Keratinocyte (primary cell): ENCODE results near the gene PIGT. TPM values are rescaled to one million over a fixed set of nuclear protein-coding genes. Genes with fewer than 3 reads are reported as not detected.

Experiments used
- DNase-seq: peaks from one replicate; pipeline ENCODE4 v3.0.0-alpha.2; 2011; ENCODE audit warnings: low read depth, missing footprints, low spot score
- FAIRE-seq: peaks from 2 replicates; lab custom pipeline; 2011; peaks lifted over from hg19 to GRCh38; lab: Jason Lieb, UNC
- H2AFZ ChIP-seq: 2 replicates; pipeline ENCODE4 v1.6.0; 2012; ENCODE audit warnings: low read length, control low read depth, inconsistent platforms; ENCODE audit not compliant: control insufficient read depth
- H3K27ac ChIP-seq: 2 replicates; pipeline ENCODE4 v1.5.1; 2011; ENCODE audit warnings: low read length; ENCODE audit not compliant: control insufficient read depth, insufficient read depth
- H3K27me3 ChIP-seq: 3 replicates; pipeline ENCODE4 v1.6.0; 2011; ENCODE audit warnings: low read length; ENCODE audit not compliant: control insufficient read depth, insufficient read depth; ENCODE audit errors: extremely low read depth
- H3K36me3 ChIP-seq, 2 experiments: 2 replicates in 1 of 2; 3 replicates in 1 of 2; pipeline ENCODE4 v1.5.1; 2011; ENCODE audit warnings: low read length in 2 of 2, mild to moderate bottlenecking in 1 of 2; ENCODE audit not compliant: control insufficient read depth in 2 of 2, insufficient read depth in 2 of 2; ENCODE audit errors: extremely low read depth in 1 of 2
- H3K4me1 ChIP-seq: 3 replicates; pipeline ENCODE4 v1.5.1; 2011; ENCODE audit warnings: low read length; ENCODE audit not compliant: control insufficient read depth, insufficient read depth; ENCODE audit errors: extremely low read depth
- H3K4me2 ChIP-seq: 3 replicates; pipeline ENCODE4 v1.6.0; 2011; ENCODE audit warnings: low read depth, low read length; ENCODE audit not compliant: control insufficient read depth, insufficient read depth; ENCODE audit errors: extremely low read depth
- H3K4me3 ChIP-seq, 3 experiments: fragments of 200-600 bp in 1 of 3; sonication (generic) in 1 of 3; 2 replicates in 2 of 3; 3 replicates in 1 of 3; pipeline ENCODE4 v1.5.1; 2011 to 2016; ENCODE audit warnings: low read length in 3 of 3, mild to moderate bottlenecking in 3 of 3, control low read depth in 2 of 3, inconsistent platforms in 1 of 3, low read depth in 1 of 3, mixed read lengths in 1 of 3, mixed run types in 1 of 3, moderate library complexity in 1 of 3; ENCODE audit not compliant: control insufficient read depth in 2 of 3, insufficient read depth in 2 of 3; ENCODE audit errors: extremely low read depth in 1 of 3
- H3K79me2 ChIP-seq: 2 replicates; pipeline ENCODE4 v1.6.0; 2012; ENCODE audit warnings: low read length; ENCODE audit not compliant: control insufficient read depth, insufficient read depth
- H3K9ac ChIP-seq: 3 replicates; pipeline ENCODE4 v1.6.0; 2011; ENCODE audit warnings: low read length; ENCODE audit not compliant: control insufficient read depth, insufficient read depth; ENCODE audit errors: extremely low read depth
- H3K9me1 ChIP-seq: 3 replicates; pipeline ENCODE4 v1.6.0; 2011; ENCODE audit warnings: low read length; ENCODE audit not compliant: control insufficient read depth, insufficient read depth; ENCODE audit errors: extremely low read depth
- H3K9me3 ChIP-seq: 2 replicates; pipeline ENCODE4 v1.5.1; 2012; ENCODE audit warnings: low read depth, low read length; ENCODE audit not compliant: control insufficient read depth
- H4K20me1 ChIP-seq: 3 replicates; pipeline ENCODE4 v1.6.0; 2011; ENCODE audit warnings: low read length; ENCODE audit not compliant: control insufficient read depth, insufficient read depth; ENCODE audit errors: extremely low read depth
- CTCF ChIP-seq, 3 experiments: IDR thresholded peaks in 1 of 3; conservative IDR thresholded peaks in 1 of 3; optimal IDR thresholded peaks in 1 of 3; 2 replicates in 2 of 3; 3 replicates in 1 of 3; pipeline versions ENCODE3 to v1.5.1; 2011; ENCODE audit warnings: low read length in 3 of 3, mild to moderate bottlenecking in 3 of 3, moderate library complexity in 2 of 3, control low read depth in 1 of 3, inconsistent platforms in 1 of 3; ENCODE audit not compliant: insufficient read depth in 2 of 3; ENCODE audit errors: extremely low read depth in 1 of 3
- EZH2 ChIP-seq: IDR thresholded peaks from one replicate; pipeline ENCODE4 v1.6.1; 2012; ENCODE audit warnings: inconsistent platforms, mild to moderate bottlenecking, low read length, moderate library complexity
- dilution Hi-C: fragments of 300-500 bp; cut with MboI; formaldehyde crosslinking; loops from one replicate; pipeline ENCODE4 v1.7.0; 2020; ENCODE audit warnings: low sequenced_read_pairs; ENCODE audit not compliant: extremely low pct_ligation_motif_present
- polyA plus RNA-seq, 5 experiments: library from polyadenylated mRNA; depleted of rRNA in 3 of 5; stranded (reverse) in 3 of 5; stranded (forward) in 1 of 5; unstranded in 1 of 5; fragments of >200 nt; gene quantifications; 1 replicate in 1 of 5; 2 replicates in 3 of 5; 3 replicates in 1 of 5; pipeline versions ENCODE4 v1.2.1 to v1.2.3, GENCODE V29; 2011 to 2012; ENCODE audit warnings: missing spikeins in 2 of 5, low read depth in 1 of 5, low replicate concordance in 1 of 5

Gene PIGT
- polyA plus RNA-seq, 1 donor (not counting 4 experiments of a cell fraction or from before 2014, with no cell fraction given): 26.5 TPM

- peaks cover 12 to 23% of the 10 kb centered on the region in 2 experiments for H3K36me3 ChIP-seq
- FAIRE-seq: no peak
These were observed 47.5 kb upstream of the PIGT start for GRCh38 chr20:45368221-45368980.

GRCh38 chr20:45370571-45371160 lies 45.3 kb upstream of the PIGT start:
- H3K27me3 ChIP-seq: no peaks in the 10 kb centered on the region
- H3K27ac ChIP-seq: no peak overlapping the region
- H3K36me3 ChIP-seq: peaks cover 9 to 17% of the 10 kb centered on the region in 2 experiments
- DNase-seq (no peak), FAIRE-seq (no peak)
- H2AFZ ChIP-seq: no peak overlapping the region
- H4K20me1 ChIP-seq: no peaks in the 10 kb centered on the region
- H3K79me2 ChIP-seq: peaks cover 2% of the 10 kb centered on the region
- H3K9me3 ChIP-seq: no peaks in the 10 kb centered on the region
- H3K4me1 ChIP-seq: peaks cover 5% of the 10 kb centered on the region
- dilution Hi-C loops: no loop called here
- no peak overlapping the region for H3K4me2 ChIP-seq
- H3K4me3 ChIP-seq: no peak overlapping the region
- no peak overlapping the region for H3K9ac ChIP-seq
- TF ChIP-seq EZH2 (no peak), CTCF (optimal IDR thresholded peaks at IDR 0.05 in 1 of 3, IDR thresholded peaks at IDR 0.05 in 1 of 3, conservative IDR thresholded peaks at IDR 0.05 in 1 of 3; ENCODE audit: extremely low read depth in 1 of 3, insufficient read depth in 2 of 3, low read length in 3 of 3) (no peak)
- H3K9me1 ChIP-seq: no peaks in the 10 kb centered on the region

More at GRCh38 chr20:45368221-45368980, 47.5 kb upstream of the PIGT start:
- Histone ChIP-seq H3K79me2 (peaks cover 18% of the 10 kb centered on the region), H3K4me1 (peaks cover 11% of the 10 kb centered on the region), H3K9ac (no peak overlapping the region), H3K27me3 (no peaks in the 10 kb centered on the region), H3K4me2 (no peak overlapping the region), H3K4me3 (no peak overlapping the region), H3K9me1 (no peaks in the 10 kb centered on the region), H2AFZ (no peak overlapping the region), H3K9me3 (no peaks in the 10 kb centered on the region), H3K27ac (no peak overlapping the region), H4K20me1 (no peaks in the 10 kb centered on the region)
- DNase-seq: no peak
- TF ChIP-seq EZH2 (no peak), CTCF (optimal IDR thresholded peaks at IDR 0.05 in 1 of 3, IDR thresholded peaks at IDR 0.05 in 1 of 3, conservative IDR thresholded peaks at IDR 0.05 in 1 of 3; ENCODE audit: extremely low read depth in 1 of 3, insufficient read depth in 2 of 3, low read length in 3 of 3) (no peak)
- dilution Hi-C loops: no loop called here
